GM12864 (cell line): ENCODE results near the gene BIRC3.

Experiments
- DNase-seq: peaks from one replicate; pipeline ENCODE4 v3.0.0-alpha.2; 2011; ENCODE audit warnings: low read depth
- H3K4me3 ChIP-seq: 2 replicates; pipeline ENCODE4 v1.5.1; 2011; ENCODE audit warnings: mild to moderate bottlenecking, low read depth, low read length, control low read depth
- TF ChIP-seq, protein P1 (sequence below): IDR thresholded peaks from 2 replicates; pipeline ENCODE4 v1.5.1; 2011; ENCODE audit warnings: low read depth, mild to moderate bottlenecking, moderate library complexity, low read length, control low read depth, inconsistent platforms; ENCODE audit errors: missing control alignments

BIRC3 gene

GRCh38 chr11:102316346-102316904 lies 859 bp upstream of the BIRC3 start:
- TF ChIP-seq, protein P1, sequence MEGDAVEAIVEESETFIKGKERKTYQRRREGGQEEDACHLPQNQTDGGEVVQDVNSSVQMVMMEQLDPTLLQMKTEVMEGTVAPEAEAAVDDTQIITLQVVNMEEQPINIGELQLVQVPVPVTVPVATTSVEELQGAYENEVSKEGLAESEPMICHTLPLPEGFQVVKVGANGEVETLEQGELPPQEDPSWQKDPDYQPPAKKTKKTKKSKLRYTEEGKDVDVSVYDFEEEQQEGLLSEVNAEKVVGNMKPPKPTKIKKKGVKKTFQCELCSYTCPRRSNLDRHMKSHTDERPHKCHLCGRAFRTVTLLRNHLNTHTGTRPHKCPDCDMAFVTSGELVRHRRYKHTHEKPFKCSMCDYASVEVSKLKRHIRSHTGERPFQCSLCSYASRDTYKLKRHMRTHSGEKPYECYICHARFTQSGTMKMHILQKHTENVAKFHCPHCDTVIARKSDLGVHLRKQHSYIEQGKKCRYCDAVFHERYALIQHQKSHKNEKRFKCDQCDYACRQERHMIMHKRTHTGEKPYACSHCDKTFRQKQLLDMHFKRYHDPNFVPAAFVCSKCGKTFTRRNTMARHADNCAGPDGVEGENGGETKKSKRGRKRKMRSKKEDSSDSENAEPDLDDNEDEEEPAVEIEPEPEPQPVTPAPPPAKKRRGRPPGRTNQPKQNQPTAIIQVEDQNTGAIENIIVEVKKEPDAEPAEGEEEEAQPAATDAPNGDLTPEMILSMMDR, result no peak
- H3K4me3 ChIP-seq, result peak overlapping the region; percentile 79; the same call in 1 of the 2 replicates
- no peak for DNase-seq

- H3K4me3 ChIP-seq, result peak overlapping the region; percentile 79
- DNase-seq, result no peak
- TF ChIP-seq, protein P1, result no peak
Measured at GRCh38 chr11:102317768-102318103, 452 bp downstream of the BIRC3 start.

DNA sequence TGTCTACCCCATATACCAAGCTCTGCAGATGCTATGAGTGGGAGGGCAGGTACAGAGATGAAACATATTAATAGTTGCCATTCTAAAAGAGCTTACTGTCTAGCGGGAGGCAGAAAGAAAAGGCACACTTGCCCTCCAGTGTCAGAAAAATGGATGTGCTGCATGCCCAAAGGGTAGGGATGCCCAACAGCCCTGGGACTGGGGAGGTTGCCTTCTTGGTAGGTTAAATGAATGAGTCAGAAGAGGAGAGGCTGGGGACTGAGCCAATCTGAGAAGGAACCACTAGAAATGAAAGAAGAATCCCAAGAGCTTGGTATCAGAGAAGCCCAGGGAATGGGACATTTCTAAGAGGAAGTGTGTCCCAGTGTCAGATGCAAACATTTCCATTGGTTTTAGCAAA lies 1.2 kb downstream of the BIRC3 start:
- H3K4me3 ChIP-seq, result peak overlapping the region; percentile 79
- DNase-seq, result no peak
- TF ChIP-seq, protein P1, result no peak

GRCh38 chr11:102319544-102319943 lies 2.3 kb downstream of the BIRC3 start:
- TF ChIP-seq, protein P1, result no peak
- peak overlapping the region; percentile 79 for H3K4me3 ChIP-seq
- no peak for DNase-seq

DNA sequence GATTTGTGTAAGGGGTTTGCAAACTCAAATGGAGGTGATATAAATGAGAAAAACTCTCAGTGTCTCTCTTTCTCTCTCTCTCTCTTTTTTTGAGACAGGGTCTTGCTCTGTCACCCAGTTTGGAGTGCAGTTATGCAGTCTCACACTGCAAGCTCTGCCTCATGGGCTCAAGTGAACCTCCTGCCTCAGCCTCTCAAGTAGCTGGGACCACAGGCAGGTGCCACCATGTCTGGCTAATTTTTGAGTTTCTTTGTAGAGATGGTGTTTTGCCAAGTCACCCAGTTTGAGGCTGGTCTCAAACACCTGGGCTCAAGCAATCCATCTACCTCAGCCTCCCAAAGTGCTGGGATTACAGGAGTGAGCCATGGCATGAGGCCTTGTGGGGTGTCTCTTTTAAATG lies 2.9 kb downstream of the BIRC3 start:
- TF ChIP-seq, protein P1, result no peak
- no peak for DNase-seq
- peak overlapping the region; percentile 79 for H3K4me3 ChIP-seq

- TF ChIP-seq, protein P1, result no peak
- H3K4me3 ChIP-seq, result peak overlapping the region; percentile 79
Measured at GRCh38 chr11:102320679-102321078, 3.4 kb downstream of the BIRC3 start.

DNA sequence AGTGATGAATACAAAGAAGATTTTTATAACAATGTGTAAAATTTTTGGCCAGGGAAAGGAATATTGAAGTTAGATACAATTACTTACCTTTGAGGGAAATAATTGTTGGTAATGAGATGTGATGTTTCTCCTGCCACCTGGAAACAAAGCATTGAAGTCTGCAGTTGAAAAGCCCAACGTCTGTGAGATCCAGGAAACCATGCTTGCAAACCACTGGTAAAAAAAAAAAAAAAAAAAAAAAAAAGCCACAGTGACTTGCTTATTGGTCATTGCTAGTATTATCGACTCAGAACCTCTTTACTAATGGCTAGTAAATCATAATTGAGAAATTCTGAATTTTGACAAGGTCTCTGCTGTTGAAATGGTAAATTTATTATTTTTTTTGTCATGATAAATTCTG lies 5.3 kb downstream of the BIRC3 start:
- peak overlapping the region; percentile 79; the same call in 1 of the 2 replicates for H3K4me3 ChIP-seq
- DNase-seq, result no peak
- TF ChIP-seq, protein P1, result no peak

More at GRCh38 chr11:102320679-102321078, 3.4 kb downstream of the BIRC3 start:
- no peak for DNase-seq
